Fibroblast of mammary gland (primary cell): ENCODE data around the gene TUBB3.

ENCODE experiments used
- DNase-seq: peaks from one replicate; pipeline ENCODE4 v3.0.0-alpha.2; 2010; ENCODE audit warnings: low read depth
- H3K4me3 ChIP-seq: 2 replicates; pipeline ENCODE4 v1.5.1; 2011; ENCODE audit warnings: low read depth, mild to moderate bottlenecking, low read length, moderate library complexity; ENCODE audit not compliant: control insufficient read depth
- TF ChIP-seq, protein P1 (sequence below): conservative IDR thresholded peaks from 2 replicates; pipeline ENCODE4 v1.5.1; 2011; ENCODE audit warnings: low read depth, low read length, inconsistent platforms; ENCODE audit not compliant: control insufficient read depth, insufficient read depth

The TUBB3 gene

DNA sequence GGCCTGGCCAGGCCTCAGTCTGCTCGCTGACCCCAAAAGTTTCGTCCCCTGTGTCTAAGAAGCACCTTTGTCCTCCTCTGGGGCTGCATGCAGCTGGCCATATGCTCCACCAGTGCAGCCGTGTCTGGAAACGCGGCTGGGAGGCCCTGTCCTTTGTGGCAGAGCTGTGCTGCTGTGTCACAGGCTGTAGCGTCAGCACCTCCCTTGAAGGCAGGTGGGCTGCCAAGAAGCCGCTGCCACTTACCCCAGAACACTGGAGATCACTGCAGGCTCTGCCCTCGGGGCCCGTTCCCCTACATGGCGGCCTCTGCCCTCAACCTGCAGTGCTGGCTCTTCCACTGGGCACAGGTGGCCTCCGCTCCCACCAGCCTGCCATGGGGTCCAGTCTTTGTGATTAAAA, 20.2 kb upstream of the TUBB3 start:
- DNase-seq: no peak
- TF ChIP-seq, protein P1, sequence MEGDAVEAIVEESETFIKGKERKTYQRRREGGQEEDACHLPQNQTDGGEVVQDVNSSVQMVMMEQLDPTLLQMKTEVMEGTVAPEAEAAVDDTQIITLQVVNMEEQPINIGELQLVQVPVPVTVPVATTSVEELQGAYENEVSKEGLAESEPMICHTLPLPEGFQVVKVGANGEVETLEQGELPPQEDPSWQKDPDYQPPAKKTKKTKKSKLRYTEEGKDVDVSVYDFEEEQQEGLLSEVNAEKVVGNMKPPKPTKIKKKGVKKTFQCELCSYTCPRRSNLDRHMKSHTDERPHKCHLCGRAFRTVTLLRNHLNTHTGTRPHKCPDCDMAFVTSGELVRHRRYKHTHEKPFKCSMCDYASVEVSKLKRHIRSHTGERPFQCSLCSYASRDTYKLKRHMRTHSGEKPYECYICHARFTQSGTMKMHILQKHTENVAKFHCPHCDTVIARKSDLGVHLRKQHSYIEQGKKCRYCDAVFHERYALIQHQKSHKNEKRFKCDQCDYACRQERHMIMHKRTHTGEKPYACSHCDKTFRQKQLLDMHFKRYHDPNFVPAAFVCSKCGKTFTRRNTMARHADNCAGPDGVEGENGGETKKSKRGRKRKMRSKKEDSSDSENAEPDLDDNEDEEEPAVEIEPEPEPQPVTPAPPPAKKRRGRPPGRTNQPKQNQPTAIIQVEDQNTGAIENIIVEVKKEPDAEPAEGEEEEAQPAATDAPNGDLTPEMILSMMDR: no peak
- no peak overlapping the region for H3K4me3 ChIP-seq

DNA sequence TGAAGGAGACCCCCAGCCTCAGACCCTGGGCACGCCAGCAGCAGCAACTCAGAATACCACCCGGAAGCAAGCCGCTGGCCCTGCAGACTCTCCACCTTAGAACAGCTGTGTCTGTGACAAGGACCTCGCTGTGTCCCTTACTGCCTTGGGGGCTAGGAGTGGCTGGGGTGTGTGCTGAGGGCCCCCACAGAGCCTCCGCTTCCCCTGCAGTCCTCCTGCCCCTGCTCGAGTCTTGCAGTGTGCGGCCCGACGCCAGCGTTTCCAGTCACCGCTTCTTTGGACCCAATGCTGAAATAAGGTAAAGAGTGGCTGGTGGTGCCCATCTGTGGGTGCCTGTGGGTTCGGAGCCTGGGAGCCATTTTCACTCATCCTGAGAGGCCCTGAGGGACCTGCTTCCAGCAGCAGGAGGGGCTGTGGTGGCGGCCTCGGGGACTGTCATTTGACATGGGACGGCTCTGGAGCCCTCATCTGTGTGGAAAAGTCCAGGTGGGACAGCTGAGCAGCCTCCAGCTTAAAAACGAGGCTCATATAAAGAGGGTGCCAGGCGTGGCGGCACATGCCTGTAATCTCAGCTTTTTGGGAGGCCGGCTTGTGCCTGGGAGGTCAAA, 19.1 kb upstream of the TUBB3 start:
- no peak overlapping the region for H3K4me3 ChIP-seq
- TF ChIP-seq, protein P1: no peak
- no peak for DNase-seq

DNA sequence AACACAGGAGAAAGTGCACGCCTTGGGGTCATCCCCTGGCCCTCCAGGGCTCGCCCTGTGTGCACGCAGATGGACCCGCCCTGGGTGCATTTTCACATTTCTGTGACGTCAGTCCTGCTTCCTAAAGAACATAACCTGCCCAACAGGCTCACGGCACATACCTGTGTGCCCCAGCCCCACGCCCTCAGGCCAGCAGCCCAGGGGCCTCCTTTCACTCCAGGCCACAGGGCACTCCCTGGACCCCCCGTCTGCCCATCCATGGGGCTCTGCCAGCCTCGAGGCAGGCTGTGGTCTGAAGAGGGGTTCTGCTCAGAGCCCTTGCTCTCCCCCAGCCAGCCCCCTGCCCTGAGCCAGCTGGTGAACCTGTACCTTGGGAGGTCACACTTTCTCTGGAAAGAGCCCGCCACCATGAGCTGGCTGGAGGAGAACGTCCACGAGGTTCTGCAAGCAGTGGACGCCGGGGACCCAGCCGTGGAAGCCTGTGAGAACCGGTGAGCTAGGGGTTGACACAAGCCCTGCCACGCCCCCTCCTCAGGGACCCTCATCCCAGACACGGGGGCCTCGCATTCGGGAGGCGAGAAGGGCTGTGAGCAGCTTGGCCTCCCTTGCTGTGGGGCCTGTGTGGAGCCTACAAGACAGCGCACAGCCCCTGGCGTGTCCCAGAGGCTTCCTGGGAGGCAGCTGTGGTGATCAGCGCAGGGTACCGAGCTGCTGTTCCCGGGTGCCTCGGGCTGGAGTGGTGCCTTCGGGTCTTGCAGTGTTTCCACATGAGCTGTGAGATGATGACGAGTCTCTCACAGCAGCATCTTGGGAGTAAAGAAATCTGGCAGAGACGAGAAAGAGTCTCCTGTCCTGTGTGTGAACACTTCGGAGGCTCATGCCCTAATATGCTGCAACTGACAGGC, 18.3 kb upstream of the TUBB3 start:
- TF ChIP-seq, protein P1: no peak
- no peak overlapping the region for H3K4me3 ChIP-seq
- DNase-seq: no peak

DNA sequence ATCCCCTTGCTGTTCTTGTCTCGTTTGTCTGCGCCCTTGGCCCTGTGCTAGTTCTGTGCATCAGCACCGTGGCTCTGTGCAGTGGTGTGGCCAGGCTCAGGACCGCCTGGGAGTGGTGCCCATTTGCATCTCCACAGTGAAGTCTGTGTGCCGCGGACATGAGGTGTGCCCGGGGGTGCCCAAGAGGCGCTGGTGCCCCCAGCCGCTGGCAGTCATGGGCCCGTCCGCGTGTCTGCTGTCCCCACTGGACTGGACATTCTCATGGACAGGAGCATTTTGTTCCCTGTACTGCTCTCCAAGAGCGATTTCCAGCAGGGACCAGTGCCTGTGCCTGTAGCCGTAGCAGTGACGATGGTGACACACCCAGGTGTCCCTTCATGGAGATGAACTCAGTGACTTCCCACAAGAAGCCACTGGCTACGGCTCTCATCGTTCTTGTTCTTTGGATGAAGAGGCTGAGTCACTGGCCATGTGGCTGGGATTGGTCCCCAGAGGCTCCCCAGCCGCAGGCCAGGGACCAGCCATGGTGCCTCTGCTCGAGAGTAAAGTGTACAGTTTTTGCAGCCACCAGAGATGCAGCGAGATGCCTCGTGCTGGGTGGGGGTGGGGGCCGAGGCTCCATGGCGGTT, 17.5 kb upstream of the TUBB3 start:
- H3K4me3 ChIP-seq: no peak overlapping the region
- TF ChIP-seq, protein P1: no peak
- DNase-seq: peak; percentile 36

DNA sequence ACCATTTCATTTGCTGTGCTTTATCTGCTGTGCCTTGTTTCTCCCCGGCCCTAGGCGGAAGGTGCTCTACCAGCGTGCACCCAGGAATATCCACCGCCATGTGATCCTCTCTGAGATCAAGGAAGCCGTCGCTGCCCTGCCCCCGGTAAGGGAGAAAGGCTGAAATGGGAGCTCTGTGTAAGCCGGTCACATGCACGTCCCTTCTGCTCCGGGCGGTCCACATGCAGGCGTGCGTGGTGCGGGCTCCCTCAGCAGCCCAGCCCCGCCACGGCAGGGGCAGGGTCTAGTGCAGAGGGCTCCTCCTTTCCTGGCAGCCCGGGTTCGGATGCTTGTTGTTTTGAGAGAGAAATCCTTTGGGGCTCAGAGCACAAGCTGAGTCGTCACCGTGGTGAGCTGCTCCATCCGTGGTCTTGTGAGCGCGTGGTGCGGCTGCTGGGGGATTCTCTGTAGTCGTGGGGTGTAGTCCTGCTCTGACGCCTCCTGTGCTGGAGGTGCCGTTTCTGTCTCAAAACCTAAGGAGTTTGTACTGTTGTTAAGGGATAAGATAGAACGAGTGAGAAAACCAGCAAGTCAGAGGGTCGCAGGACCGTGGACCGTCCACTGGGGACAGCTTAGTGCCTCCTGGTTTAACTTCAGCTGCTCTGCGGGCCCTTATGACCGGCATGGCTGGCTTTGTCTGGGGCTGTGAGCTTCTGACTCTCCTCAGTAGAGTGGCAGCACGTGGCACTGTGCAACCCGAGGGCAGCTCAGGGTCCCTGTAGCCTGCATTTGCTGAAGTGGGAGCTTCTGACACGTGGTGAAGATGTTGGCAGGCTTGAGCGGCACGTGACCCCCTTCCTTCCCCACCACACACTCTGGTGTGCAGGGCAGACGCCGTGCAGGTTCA, 16.8 kb upstream of the TUBB3 start:
- H3K4me3 ChIP-seq: no peak overlapping the region
- TF ChIP-seq, protein P1: no peak
- DNase-seq: no peak
